CD4-positive, alpha-beta T cell treated with Interleukin-17A for 1 hour (primary cell): ENCODE measurements around the gene KCMF1.

Experiments
- DNase-seq: peaks from one replicate; pipeline ENCODE4 v3.0.0-alpha.2; 2020

The KCMF1 gene

DNA sequence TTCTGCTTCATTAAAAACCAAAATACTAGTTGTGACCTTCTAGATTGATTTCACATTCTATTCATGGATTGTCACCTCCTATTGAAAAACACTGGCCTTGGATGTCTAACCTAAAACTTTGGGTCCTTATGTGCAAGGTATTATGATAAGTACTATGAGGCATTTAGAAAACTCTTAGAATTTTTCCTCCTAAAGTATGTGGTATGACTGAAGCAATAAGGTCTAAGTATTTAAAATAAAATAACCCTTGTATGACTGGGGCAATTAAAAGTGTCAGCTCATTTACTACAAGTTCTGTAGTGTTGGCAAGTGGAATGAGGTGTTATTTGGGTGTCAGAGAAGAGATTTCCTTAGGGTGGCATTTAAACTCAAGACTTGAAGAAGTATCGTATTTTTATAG is 15.1 kb downstream of the KCMF1 start:
- DNase-seq, result no peak

- no peak for DNase-seq
These were observed 18.5 kb downstream of the KCMF1 start for GRCh38 chr2:84989422-84989821.

DNA sequence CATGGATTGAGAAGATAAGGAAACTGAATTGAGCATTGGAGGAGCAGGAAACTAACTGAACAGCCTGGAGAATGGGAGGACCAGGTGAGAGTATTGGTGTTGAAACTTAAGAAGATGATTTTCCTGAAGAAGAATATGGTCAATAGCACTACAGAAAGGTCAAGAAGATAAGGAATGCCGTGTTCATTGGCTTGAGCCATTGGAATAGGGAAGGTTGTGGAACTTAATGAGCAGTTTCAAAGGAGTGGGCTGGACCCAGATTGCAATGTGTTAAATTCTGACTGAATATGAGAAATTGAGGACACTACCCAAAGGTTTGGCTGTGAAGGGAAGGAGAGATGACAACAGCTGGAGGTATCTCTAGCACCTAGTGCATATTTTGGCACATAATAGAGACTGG is 19.0 kb downstream of the KCMF1 start:
- DNase-seq, result no peak

GRCh38 chr2:84991404-84992160 is 20.6 kb downstream of the KCMF1 start:
- DNase-seq, result no peak

DNA sequence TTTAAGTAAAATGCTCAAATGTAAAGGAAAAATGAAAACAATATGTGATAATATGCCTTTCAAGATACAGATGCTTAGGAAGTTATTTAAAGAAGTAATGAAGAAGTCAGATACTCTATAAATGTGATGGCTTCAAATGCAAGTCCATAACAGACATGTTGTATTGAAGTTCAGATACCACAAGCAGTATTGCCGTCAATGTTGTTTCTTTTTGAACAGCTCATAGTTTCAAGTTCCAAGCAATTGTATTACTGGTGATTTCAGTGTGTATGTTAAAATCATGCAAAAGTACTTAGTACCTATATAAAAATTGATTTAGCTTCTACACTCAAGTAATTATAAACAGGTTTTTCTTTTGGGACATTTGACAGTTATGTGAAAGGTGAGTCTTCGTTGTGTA is 24.9 kb downstream of the KCMF1 start:
- no peak for DNase-seq

- DNase-seq, result no peak
These were observed 25.9 kb downstream of the KCMF1 start for GRCh38 chr2:84996909-84997308.

- DNase-seq, result no peak
These were observed 28.6 kb downstream of the KCMF1 start for GRCh38 chr2:84999553-84999955.

- peak; percentile 23 for DNase-seq
These were observed 30.6 kb downstream of the KCMF1 start for GRCh38 chr2:85001595-85001994.

- DNase-seq, result no peak
These were observed 31.6 kb downstream of the KCMF1 start for GRCh38 chr2:85002534-85002933.

- no peak for DNase-seq
These were observed 37.3 kb downstream of the KCMF1 start for GRCh38 chr2:85008252-85008651.

- no peak for DNase-seq
These were observed 38.2 kb downstream of the KCMF1 start for GRCh38 chr2:85009019-85009618.

GRCh38 chr2:85010404-85010803 is 39.4 kb downstream of the KCMF1 start:
- DNase-seq, result no peak

GRCh38 chr2:85011098-85011497 is 40.1 kb downstream of the KCMF1 start:
- DNase-seq, result no peak

GRCh38 chr2:85011747-85012146 is 40.8 kb downstream of the KCMF1 start:
- no peak for DNase-seq

GRCh38 chr2:85012431-85012830 is 41.5 kb downstream of the KCMF1 start:
- no peak for DNase-seq

GRCh38 chr2:85012855-85013254 is 41.9 kb downstream of the KCMF1 start:
- DNase-seq, result no peak

- no peak for DNase-seq
These were observed 44.8 kb downstream of the KCMF1 start for GRCh38 chr2:85015653-85016360.

- DNase-seq, result no peak
These were observed 45.5 kb downstream of the KCMF1 start for GRCh38 chr2:85016446-85016845.

DNA sequence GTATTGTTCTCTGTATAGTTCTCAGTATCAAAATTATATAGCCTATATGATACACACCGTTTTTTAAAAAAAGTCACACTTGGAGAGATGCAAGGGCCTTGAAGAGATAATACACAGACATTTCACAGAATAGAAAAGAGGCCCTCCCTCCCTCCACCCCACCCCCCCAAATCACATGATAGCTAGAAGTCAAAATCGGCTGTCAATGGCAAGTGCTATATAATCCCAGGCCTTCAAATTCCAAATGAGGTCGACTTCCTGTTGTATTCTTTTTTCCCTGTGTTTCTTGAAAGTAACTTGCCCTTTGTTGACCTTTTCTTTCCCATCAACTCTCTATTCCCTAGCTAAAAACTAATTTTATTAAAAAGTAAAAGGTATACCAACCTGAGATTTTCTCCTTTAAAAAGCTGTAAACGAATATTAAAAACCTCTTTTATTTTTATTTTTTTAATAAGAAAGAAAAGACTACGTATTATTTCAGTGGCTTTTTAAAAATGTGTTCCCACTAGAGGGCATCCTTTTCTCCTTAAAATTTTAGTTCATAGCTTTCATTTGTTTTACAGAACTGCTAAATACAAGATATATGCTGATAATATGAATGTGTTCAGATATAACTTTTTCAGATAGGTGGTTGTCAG is 46.6 kb downstream of the KCMF1 start:
- peak; percentile 45 for DNase-seq

GRCh38 chr2:85018049-85018447 is 47.1 kb downstream of the KCMF1 start:
- DNase-seq, result no peak

GRCh38 chr2:85019121-85019520 is 48.2 kb downstream of the KCMF1 start:
- no peak for DNase-seq

GRCh38 chr2:85022232-85022631 is 51.3 kb downstream of the KCMF1 start:
- no peak for DNase-seq

GRCh38 chr2:85024372-85025047 is 53.5 kb downstream of the KCMF1 start:
- no peak for DNase-seq
